HG03520 (cell line): ENCODE measurements around the gene ROR2.

Experiments
- ATAC-seq: cut with Tn5 transposase; IDR thresholded peaks from one replicate; pipeline ENCODE4 v1.9.1; 2021; ENCODE audit warnings: mild to moderate bottlenecking, moderate library complexity; ENCODE audit not compliant: unreplicated experiment

Gene ROR2

DNA sequence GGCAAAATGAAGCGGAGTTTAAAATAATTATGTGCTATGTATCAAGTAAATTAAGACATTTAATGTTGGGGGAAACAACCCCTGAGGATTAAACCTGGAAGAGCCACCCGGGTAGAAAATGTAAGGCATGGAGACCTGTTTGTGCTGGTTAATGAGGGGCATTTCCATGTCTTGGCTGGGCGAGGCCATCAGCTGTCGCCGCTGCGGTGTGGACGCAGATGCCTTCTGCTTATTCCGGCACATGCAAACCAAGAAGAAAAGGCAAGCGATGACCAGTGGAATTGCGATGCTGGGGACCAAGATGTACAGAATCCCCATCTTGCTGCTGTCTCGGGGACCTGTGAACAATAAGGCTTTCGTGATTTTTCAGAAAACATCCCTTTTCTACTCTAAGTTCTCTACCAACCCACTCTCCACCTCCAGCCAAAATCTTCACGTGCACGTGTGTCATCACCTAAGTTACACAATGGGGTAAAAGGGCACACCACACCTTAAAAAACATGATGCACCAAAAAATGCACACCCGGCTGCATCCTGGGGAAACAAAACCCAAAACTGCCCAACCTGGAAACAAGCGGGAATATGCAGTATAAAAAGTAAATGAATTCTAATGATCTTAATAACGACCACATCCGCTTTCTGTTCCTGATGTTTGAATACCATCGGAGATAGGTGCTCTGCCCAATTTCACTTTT is 223.5 kb downstream of the ROR2 start:
- no peak for ATAC-seq

DNA sequence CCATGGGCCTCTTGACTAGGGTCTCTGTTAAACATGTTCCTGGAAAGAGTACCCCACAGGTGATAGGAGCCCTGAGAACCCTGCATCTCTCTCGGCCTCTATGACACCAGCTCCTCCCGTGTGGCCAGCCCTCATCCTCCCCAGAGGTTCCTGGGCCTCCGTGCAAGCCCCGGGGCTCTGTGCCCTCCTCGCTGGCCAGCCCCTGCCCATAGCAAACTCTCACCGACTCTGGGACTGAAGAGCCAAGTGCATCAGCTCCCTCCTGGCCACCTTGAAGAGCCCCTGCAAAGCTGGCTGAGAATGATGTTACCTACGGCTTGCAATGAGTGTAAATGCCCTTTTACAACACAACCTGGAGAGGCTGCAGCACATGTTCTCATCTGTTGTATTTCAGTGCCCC is 224.4 kb downstream of the ROR2 start:
- ATAC-seq = no peak

DNA sequence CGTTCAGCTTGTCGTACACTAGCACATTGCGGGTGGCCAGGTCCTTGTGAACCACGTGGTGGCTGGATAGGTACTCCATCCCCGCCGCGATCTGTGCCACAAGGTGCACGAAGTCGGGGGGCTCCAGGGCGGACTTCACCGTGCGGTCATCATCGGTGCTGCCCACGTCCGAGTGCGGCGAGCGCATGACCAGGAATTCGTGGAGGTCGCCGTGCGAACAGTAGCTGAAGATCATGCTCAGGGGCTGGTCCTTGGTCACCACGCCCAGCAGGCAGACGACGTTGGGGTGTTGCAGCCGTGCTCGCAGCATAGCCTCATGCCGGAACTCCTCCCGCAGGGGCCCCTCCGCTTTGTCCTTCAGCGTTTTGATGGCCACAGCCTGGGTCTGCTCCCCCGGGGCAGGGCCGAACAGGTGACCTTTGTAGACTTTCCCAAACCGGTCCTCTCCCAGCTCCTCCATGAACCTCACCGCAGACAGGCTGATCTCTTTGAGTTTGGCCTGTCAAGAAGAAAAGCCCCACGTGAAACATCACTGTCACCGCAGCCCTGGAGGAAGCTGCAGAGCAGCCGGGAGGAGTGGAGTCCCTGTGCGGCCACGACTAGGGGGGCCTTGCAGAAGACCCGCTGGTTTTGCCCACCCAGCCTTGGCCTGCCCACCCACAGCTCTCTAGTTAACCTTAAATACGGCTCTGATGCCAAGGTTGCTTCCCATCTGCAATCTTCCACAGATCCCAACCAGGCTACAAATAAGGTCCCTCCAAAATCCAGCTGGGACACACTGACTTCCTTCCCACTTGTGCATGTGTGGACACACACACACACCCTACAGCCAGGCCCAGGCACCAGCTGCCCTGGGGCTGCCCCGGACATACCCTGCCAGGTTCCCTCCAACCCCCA is 225.2 kb downstream of the ROR2 start:
- ATAC-seq = no peak

DNA sequence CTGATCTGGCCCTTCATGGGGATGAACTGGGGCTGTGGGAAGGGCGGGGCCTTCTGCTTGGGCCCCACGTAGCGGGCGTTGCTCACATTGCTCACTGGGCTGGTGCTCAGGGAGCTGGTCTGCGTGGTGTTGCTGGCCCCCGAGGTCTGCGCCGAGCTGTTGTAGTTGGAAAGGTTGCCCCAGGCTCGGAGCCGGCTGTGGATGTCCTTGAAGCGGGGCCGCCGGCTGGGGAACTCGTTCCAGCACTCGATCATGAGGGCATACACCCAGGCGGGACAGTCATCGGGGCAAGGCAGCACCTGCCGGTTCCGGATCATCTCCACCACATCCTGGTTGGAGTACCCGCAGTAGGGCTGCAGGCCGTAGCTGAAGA is 226.0 kb downstream of the ROR2 start:
- ATAC-seq = no peak

DNA sequence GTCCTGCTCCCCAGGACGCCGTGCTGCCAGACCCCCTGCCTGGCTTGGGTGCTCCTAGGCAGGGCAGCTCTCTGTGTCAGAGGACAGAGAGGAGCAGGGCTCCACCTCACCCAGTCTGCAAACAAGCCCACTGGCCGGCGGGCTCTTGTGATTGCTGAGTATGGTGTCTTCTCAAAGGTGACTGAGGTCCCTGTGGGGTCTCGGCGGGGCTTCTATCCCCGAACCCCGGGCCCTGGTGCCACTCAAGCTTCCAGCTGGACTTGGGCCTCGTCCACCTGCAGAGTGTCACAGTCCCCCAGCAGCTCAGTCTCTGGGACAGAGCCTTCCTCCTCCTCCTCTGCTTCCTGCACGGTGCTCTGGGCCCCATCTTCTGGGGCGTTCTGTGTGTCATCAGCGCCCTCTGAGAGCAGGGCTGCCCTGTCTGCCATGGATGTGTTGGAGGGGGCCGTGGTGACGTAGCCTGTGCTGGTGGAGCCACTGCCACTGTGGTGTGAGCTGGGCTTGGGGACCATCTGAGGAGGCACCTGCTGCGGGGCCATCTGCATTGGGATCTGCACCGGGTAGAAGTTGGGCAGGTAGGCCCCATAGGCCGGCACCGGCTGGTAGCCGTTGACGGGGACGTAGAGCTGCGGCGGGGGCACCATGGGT is 226.5 kb downstream of the ROR2 start:
- no peak for ATAC-seq

DNA sequence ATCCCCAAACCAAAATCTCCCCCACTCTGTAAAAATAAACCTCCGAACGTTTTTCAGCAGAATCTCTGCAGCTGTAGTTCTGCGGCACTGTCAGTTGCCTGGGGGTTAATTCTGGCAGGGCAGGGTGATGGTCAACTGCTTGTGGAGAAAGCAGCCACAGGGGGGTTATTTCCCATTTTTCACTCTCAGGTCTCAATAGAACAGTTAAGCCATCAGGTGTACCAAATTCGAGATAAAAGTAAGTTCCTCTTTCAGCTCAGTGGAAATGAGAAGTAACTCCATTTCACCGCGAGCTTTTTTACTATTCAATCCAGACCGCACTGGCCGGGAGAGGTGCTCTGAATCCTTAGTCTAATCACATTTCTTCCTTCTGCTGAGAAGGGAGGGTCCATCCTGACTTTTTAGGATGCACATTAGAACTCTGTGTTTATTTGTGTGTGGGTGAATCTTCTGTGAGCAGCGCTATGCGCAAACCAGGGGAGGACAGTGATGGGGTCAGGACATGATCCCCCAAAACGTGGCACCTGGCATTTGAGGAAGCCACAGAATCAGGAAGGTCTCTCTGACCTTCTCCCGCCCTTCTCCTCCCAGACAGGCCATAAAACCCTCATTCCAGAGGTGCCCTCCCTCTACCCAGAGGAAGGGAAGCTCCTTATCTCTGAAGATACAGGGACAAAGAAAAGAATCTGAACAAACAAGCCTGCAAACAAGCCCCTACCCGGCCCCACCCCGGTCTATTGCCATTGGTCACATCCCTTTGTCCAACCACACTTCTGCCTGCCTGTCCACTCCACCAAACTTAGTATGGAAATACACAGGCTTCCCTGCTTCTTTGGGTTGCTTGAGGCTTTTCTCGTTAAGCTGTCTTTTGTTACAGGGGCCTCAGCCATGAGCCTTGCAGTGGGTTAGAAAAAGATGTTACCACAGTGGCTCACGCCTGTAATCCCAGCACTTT is 229.0 kb downstream of the ROR2 start:
- no peak for ATAC-seq

DNA sequence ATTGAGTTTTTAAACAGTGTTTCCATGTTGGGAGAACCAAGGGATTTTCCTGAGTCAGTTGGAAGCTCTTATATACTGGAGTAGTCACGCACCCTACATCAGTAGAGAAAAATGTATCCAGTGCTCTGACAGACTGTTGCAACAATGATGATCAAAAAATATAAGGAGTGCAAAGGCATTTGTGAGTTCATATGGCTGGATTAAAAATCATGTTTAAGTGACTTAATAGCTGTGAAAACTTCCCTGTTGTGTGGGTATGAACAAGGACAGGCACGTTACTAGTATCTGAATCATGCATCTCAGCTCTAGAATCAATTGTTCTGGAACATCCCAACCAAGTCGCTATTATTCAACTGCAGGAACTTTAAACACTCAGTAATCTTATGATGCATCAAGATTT is 229.7 kb downstream of the ROR2 start:
- ATAC-seq = no peak

DNA sequence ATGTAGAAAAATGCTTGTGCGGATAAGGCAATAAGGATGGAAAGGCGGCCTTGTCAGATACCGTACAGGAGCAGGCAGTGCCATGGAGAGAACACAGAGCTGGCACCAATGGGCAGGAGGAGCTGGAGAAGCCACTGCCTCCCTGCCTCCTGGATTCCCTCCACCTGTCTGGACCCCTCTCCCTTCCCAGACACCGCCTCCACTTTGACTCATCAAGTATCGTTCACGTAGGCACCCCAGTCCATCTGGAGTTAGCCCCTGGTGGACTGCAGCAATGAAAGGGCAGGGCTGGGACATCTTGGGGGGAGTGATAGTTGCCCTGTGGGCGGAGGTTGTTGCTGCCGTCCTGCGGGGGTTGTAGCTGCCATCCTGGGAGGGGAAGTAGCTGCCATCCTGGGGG is 232.0 kb downstream of the ROR2 start:
- ATAC-seq = no peak

DNA sequence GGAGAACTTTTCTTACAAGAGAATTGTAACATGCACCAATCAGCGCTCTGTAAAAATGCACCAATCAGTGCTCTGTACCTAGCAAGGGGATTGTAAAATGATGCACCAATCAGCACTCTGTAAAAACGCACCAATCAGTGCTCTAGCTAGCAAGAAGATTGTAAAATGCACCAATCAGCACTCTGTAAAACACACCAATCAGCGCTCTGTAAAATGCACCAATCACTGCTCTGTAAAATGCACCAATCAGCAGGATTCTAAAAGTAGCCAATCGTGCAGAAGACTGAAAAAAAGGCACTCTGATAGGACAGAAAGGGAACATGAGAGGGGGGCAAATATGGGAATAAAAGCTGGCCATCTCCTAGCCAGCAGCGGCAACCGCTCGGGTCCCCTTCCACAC is 233.2 kb downstream of the ROR2 start:
- ATAC-seq = no peak

DNA sequence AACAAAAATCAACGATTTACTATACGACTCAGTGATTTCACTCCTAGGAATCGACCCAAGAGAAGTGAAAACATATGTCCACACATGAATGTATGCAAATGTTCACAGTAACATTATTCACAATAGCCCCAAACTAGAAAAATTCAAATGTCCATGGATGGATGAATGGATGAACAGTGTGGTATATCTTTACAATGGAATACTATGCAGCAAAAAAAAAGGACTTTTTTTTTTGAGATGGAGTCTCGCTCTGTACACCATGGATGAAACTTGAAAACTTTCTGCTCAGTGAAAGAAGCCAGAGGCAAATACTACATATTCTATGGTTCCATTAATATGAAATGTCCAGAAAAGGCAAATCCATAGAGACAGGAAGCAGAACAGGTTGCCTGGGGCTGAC is 233.8 kb downstream of the ROR2 start:
- no peak for ATAC-seq

DNA sequence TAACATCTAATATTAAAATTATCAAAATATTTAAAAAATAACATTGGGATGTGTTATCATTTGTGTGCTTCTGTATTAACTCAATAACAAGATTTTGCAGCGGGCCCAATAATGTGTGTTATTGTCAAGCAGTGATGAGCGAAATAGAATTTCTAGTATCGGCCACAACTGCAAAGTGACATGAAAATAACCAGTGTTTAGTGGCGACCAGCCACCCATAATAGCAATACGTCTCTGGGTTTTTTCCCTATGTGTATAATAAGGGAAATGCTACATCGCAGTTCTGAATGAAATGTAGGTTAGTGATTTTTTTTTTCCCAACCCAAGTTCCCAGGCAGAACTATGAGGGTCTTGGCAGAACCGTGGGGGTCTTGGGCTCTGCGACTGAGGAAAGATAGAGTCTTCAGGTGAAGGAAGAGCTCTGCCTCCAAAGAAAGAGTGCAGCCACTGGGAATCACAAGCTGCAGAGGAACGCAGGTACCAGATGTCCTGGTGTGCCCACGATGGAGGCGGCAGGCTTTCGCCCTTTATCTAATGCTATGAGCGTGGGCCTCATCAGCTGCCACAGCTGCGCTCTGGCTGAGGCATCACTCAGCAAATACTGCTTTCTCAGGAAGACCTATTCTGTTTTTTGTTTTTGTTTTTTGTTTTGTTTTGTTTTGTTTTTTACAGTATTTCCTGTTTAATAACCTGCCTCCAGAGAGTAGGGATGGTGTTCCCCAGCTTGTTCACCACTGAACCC is 235.0 kb downstream of the ROR2 start:
- ATAC-seq = no peak

DNA sequence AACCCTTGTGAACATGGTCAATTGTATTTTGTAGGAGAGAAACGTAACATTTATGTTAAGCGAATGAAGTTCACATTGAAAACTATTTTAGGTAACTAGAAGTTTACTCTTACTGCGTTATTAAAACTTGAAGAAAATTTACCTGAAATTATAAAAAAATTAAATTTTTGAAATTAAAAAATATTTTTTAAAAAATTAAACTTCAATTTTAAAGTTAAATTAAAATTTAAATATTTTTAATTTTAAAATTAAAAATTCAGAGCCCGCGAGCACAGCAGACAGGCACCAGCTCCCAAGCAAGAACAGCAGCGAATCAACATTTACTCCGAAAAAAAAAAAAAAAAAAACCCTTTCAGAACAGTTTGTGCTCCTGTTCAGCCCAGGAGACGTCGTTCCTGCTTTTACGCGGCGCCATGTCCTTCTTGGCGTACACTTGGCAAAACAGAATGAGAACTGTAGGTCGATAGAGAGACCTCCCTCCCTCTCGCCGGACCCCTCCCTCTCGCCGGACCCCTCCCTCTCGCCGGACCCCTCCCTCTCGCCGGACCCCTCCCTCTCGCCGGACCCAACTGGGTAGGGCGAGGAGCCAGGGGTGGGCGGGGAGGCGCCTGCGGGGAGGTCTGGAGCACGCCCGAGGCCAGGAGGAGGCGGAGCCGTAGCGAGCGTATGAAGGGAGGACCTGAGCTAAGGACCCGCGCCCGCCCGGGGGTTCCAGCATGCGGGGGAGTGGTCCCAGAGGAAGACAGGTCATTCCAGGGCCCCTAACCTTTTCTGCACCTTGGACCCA is 235.8 kb downstream of the ROR2 start:
- ATAC-seq = no peak

DNA sequence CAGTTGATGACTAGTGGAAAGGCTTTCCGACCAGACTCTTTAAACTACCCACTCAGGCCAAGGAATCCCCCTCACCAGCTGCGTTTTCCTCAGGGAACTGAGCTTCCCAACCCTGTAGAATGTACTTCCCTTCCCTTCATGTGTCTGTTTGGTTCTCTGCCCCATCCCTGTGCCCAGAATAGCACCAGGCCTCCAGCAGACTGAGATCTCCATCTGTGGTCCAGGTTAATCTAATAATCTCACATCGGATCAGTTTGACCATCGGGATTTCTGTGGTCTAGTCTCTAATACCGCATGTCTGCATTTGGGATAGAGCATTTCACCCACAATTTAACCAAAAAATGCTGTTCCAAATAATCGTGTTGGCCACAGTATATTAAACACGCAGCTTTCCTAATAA is 237.2 kb downstream of the ROR2 start:
- no peak for ATAC-seq

DNA sequence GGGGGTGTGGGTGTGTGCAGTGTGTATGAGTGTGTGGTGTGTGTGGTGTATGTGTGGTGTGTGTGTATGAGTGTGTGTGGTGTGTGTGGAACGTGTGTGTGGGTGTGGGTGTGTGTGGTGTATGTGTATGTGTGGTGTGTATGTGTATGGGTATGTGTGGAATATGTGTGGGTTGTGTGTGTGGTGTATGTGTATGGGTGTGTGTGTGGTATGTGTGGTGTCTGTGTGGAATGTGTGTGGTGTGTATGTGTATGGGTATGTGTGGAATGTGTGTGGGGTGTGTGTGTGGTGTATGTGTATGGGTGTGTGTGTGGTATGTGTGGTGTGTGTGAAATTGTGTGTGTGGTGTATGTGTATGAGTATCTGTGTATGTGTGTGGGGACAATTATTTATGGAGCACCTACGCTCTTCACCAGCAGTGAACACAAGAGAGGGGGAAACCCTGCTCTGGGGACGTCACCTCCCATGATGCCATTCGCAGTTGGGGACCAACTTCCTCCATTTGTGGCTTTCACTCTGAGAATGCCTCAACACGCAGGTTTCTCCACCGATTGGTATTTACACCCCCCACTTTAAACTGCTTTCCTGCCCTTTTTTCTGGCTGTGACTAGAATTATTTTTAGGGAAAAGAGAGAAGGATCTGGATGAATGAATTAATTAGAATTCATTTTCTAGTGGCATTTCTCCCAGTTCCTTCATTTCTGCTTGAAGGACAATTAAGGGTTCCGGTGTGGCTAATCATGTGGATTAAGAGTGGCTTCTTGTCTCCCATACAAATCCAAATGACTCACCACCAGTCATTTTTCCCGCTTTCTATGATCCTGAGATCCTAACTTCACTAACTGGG is 238.1 kb downstream of the ROR2 start:
- ATAC-seq = peak; percentile 86

DNA sequence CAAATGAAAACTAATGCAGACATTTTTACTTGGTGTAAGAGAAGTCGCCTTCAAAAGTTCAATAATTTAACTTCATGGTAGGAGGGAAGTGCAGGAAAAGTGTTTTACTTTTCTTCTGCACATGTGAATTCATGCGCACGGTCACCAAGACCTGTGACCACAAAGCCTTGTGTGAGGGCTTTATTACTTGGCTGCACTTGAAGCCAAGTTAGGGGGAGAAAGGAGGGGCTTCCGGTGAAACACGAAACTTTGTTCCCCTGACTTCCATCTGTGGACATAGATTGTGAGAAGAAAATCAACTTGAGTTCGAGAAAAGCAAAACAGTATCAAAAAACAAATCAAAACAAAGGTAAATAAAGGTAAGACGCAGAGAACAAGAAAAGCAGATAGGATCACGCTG is 239.9 kb downstream of the ROR2 start:
- ATAC-seq = no peak

DNA sequence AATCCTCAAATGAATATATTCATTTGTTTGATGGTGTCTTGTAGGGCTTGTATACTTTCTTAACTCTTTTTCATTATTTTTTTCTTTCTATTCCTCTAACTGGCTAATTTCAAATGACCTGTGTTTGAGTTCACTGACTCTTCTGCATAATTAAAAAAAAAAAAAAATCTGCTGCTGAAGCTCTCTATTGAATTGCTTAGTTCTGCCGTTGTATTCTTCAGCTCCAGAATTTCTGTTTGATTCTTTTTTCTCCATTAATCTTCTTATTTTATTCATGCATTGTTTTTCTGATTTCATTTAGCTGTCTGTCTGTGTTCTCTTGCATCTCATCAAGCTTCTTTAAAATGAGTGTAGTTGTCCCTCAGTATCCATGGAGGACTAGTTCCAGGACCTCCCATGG is 244.6 kb downstream of the ROR2 start:
- no peak for ATAC-seq

DNA sequence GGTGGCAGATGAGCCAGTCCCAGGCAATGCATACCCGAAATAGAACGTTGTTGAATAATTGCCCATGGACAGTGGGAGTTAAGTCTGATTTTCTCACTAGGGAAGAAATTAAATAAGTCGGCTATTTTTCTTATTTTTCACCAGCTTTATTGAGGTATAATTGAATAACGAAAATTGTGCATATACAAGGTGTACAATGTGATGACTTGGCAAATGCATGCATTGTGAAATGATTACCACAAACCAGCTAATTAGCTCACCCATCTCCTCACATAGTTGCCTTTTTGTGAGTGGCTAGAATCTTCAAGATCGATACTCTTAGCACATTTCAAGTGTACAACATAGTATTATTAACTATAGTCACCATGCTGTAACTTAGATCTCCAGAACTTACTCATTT is 249.6 kb downstream of the ROR2 start:
- no peak for ATAC-seq

DNA sequence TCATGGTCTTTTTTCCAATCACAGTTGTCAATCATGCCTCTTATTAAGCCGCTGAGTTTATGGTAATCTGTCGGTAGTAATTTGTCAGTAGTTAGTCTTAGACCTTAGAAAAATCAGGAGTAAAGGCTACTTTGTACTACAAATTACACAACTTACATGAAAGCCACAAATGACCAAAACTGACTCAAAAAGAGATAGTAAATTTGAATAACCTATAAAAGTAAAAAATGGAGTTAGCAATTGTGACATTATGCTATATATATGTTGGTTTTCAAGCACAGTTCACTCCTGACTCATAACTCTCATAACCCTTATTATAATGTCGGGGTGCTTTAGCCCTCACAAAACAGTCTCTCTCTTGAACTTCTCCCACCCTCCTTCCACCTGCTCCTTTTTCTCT is 251.8 kb downstream of the ROR2 start:
- ATAC-seq = no peak
